Lower leg skin (tissue), 3 donors: ENCODE data around the gene SNX3.

Experiments
- POLR2A ChIP-seq, 2 donors: fragments of 450-650 bp; IDR thresholded peaks; one replicate each; pipeline ENCODE4 v1.6.1; 2016 to 2017; ENCODE audit warnings: antibody characterized with exemption in 2 of 2, mild to moderate bottlenecking in 1 of 2, moderate library complexity in 1 of 2
- TF ChIP-seq, protein P1 (sequence below), 3 donors: fragments of 450-650 bp; IDR thresholded peaks; one replicate each; pipeline ENCODE4 v1.5.1; 2016; ENCODE audit warnings: antibody characterized with exemption in 3 of 3, mild to moderate bottlenecking in 3 of 3, moderate library complexity in 2 of 3

DNA sequence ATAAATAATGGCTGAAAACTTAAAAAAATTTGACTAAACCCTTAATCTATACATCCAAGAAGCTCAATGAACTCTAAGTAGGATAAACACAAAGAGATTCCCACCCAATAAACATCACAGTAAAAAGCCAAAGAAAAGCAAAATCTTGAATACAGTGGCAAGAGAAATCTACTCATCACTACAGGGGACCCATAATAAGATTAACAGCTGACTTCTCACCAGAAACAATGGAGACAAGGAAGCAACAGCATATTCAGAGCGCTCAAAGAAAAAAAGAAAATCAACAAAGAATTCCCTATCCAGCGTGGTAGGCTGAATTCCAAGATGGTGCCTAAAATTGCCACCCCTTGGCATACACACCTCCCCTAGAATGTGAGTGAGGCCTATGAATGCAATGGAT is 18.6 kb downstream of the SNX3 start:
- TF ChIP-seq POLR2A (IDR thresholded peaks at IDR 0.05): no peak
- TF ChIP-seq, protein P1, sequence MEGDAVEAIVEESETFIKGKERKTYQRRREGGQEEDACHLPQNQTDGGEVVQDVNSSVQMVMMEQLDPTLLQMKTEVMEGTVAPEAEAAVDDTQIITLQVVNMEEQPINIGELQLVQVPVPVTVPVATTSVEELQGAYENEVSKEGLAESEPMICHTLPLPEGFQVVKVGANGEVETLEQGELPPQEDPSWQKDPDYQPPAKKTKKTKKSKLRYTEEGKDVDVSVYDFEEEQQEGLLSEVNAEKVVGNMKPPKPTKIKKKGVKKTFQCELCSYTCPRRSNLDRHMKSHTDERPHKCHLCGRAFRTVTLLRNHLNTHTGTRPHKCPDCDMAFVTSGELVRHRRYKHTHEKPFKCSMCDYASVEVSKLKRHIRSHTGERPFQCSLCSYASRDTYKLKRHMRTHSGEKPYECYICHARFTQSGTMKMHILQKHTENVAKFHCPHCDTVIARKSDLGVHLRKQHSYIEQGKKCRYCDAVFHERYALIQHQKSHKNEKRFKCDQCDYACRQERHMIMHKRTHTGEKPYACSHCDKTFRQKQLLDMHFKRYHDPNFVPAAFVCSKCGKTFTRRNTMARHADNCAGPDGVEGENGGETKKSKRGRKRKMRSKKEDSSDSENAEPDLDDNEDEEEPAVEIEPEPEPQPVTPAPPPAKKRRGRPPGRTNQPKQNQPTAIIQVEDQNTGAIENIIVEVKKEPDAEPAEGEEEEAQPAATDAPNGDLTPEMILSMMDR (IDR thresholded peaks at IDR 0.05): no peak
